WTC11 (cell line): ENCODE measurements around the gene BICDL1. TPM values are rescaled to one million over a fixed set of nuclear protein-coding genes. Genes with fewer than 3 reads are reported as not detected.

Experiments used
- ATAC-seq: fragments of 200-7000 bp; cut with Tn5 transposase; 2 replicates; pipeline ENCODE4 v1.10.0; 2021; ENCODE audit warnings: mild to moderate bottlenecking, moderate library complexity
- CTCF ChIA-PET: fragments of 300-600 bp; sonication (Branson Sonifier 250); formaldehyde crosslinking; loops from one replicate; lab custom pipeline; 2021; ENCODE audit warnings: antibody characterized with exemption; lab: Charles Lee
- POLR2A ChIA-PET: fragments of 350-600 bp; sonication (Branson Sonifier 250); formaldehyde crosslinking; loops from one replicate; lab custom pipeline; 2021; ENCODE audit warnings: antibody characterized with exemption; lab: Charles Lee
- DNase-seq: peaks from one replicate; pipeline ENCODE4 v3.0.0; 2021; ENCODE audit warnings: low spot score
- H3K27ac Mint-ChIP-seq: 2 replicates; pipeline ENCODE4 v1.8.0; 2021; ENCODE audit warnings: mixed read lengths
- H3K27me3 Mint-ChIP-seq: 2 replicates; pipeline ENCODE4 v1.8.0; 2021; ENCODE audit warnings: low read depth, mild to moderate bottlenecking, moderate library complexity, mixed read lengths
- H3K36me3 Mint-ChIP-seq: 2 replicates; pipeline ENCODE4 v1.8.0; 2021; ENCODE audit warnings: mixed read lengths
- H3K4me1 Mint-ChIP-seq: 2 replicates; pipeline ENCODE4 v1.8.0; 2022; ENCODE audit warnings: mixed read lengths
- H3K4me3 Mint-ChIP-seq: 2 replicates; pipeline ENCODE4 v1.8.0; 2021; ENCODE audit warnings: mild to moderate bottlenecking, moderate library complexity, mixed read lengths
- H3K9me3 Mint-ChIP-seq: 2 replicates; pipeline ENCODE4 v1.8.0; 2021; ENCODE audit warnings: mixed read lengths
- ATF1 ChIP-seq: sonication (generic); formaldehyde crosslinking; IDR thresholded peaks from 2 replicates; pipeline ENCODE4 v1.8.1; 2023; ENCODE audit warnings: mild to moderate bottlenecking, moderate library complexity, missing genetic modification reagents
- EMX1 ChIP-seq: fragments of 250-450 bp; sonication (Bioruptor Pico); IDR thresholded peaks from 2 replicates; pipeline ENCODE4 v1.8.0; 2021; ENCODE audit warnings: mild to moderate bottlenecking
- NFE2L1 ChIP-seq: sonication (generic); formaldehyde crosslinking; IDR thresholded peaks from 2 replicates; pipeline ENCODE4 v1.8.1; 2023; ENCODE audit warnings: missing genetic modification reagents
- OVOL2 ChIP-seq: fragments of 250-450 bp; sonication (Bioruptor Pico); IDR thresholded peaks from 2 replicates; pipeline ENCODE4 v1.9.0; 2021; ENCODE audit warnings: mild to moderate bottlenecking, borderline replicate concordance
- SOX15 ChIP-seq: fragments of 250-450 bp; sonication (Bioruptor Pico); IDR thresholded peaks from 2 replicates; pipeline ENCODE4 v1.9.0; 2021; ENCODE audit warnings: mild to moderate bottlenecking
- ZNF219 ChIP-seq: sonication (generic); formaldehyde crosslinking; IDR thresholded peaks from 2 replicates; pipeline ENCODE4 v1.8.0; 2023; ENCODE audit warnings: missing genetic modification reagents, mild to moderate bottlenecking, borderline replicate concordance
- total RNA-seq: library from RNA; stranded (reverse); gene quantifications from 3 replicates; pipeline ENCODE4 v1.2.3, GENCODE V29; 2021
- TF ChIP-seq, protein P1 (sequence below): fragments of 250-450 bp; sonication (Bioruptor Pico); IDR thresholded peaks from 2 replicates; pipeline ENCODE4 v1.9.0; 2021; ENCODE audit warnings: mild to moderate bottlenecking, borderline replicate concordance
- TF ChIP-seq, protein P2 (sequence below): sonication (generic); formaldehyde crosslinking; IDR thresholded peaks from 2 replicates; pipeline ENCODE4 v1.8.0; 2023; ENCODE audit warnings: missing genetic modification reagents, mild to moderate bottlenecking, borderline replicate concordance
- TF ChIP-seq, protein P3 (sequence below): sonication (generic); formaldehyde crosslinking; IDR thresholded peaks from 2 replicates; pipeline ENCODE4 v1.8.1; 2023; ENCODE audit warnings: mild to moderate bottlenecking, missing genetic modification reagents, borderline replicate concordance
- TF ChIP-seq, protein P4 (sequence below): fragments of 250-450 bp; sonication (Bioruptor Pico); IDR thresholded peaks from 2 replicates; pipeline ENCODE4 v1.9.0; 2021; ENCODE audit warnings: mild to moderate bottlenecking
- TF ChIP-seq, protein P5 (sequence below): sonication (generic); formaldehyde crosslinking; IDR thresholded peaks from 2 replicates; pipeline ENCODE4 v1.8.1; 2023; ENCODE audit warnings: mild to moderate bottlenecking, missing genetic modification reagents
- TF ChIP-seq, protein P6 (sequence below): sonication (generic); formaldehyde crosslinking; IDR thresholded peaks from 2 replicates; pipeline ENCODE4 v1.8.1; 2022; ENCODE audit warnings: missing genetic modification reagents, borderline replicate concordance

Gene BICDL1
- total RNA-seq, 1 experiment from 2014 or later: 23.1 TPM

DNA sequence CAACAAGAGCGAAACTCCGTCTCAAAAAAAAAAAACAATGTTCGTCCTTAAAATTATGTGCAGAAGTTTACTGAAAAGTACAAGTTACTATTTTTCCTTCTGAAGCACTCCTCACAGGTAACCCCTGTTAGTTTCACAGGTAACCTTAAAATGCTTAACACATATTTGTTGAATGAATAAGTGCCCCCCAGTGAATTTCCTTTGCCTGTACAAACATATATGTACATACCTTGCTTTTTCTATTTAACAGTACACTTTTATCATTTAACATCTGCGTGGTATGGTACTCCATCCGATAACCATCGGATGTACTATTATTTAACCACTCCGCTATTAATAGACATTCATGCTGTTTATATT, 128.9 kb downstream of the BICDL1 start (continued):
- no peak for TF ChIP-seq ATF1 (CRISPR knock-in tag)

DNA sequence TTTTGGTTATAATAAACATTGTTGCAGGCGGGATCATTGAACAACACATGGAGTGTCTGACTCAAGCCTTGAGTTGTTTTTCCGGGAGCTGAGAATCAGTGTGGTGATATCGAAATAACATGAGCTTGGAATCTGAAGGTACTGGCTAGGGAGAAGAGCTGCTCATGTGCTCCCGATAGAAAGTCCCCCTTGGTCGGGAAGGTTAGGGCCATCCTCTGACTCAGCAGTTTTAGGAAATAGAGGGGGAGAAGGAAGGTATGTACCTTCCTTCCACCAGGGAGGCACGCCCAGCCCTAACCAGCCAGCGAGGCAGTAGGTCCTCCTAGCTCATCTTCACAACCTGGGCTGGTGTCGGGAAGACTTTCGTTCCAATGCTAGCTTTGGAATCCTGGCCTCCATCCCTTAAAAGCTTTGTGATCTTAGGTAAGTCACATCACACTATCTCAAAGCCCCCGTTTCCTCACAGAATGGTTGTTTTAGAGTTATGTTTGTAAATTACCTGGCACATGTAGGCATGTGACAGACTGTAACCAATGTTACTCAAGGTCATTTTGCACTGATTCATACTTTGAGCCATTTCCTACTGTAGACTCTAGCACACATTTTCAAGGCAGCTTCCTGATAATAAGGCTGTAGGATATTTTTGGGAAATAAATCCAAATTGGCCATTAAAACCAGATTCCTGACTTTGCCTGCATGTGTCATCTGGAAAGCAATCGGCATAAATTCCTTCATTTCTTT, 129.5 kb downstream of the BICDL1 start:
- ChIA-PET CTCF (interaction anchor here (0.8 to 5.4 kb wide), 10 partner anchors 16 to 196 kb away, joined by 3 to 48 read pairs (median 5); partner anchors contain the start of genes BICDL1, RPLP0 and SIRT4), POLR2A (interaction anchor here (0.7 to 3.3 kb wide), 7 partner anchors 9 to 110 kb away, joined by 3 to 23 read pairs (median 7); partner anchors contain the start of gene RPLP0)
- peak; percentile 54 for DNase-seq
- Mint-ChIP-seq H3K27me3 (no peaks in the 10 kb centered on the region; the same call in 1 of the 2 replicates), H3K36me3 (peaks cover 4% of the 10 kb centered on the region), H3K4me3 (peak overlapping the region; percentile 82), H3K27ac (peak overlapping the region; percentile 54), H3K9me3 (no peaks in the 10 kb centered on the region), H3K4me1 (peaks cover 31% of the 10 kb centered on the region)
- peak; percentile 97 for TF ChIP-seq NFE2L1 (CRISPR knock-in tag)
- TF ChIP-seq, protein P1, sequence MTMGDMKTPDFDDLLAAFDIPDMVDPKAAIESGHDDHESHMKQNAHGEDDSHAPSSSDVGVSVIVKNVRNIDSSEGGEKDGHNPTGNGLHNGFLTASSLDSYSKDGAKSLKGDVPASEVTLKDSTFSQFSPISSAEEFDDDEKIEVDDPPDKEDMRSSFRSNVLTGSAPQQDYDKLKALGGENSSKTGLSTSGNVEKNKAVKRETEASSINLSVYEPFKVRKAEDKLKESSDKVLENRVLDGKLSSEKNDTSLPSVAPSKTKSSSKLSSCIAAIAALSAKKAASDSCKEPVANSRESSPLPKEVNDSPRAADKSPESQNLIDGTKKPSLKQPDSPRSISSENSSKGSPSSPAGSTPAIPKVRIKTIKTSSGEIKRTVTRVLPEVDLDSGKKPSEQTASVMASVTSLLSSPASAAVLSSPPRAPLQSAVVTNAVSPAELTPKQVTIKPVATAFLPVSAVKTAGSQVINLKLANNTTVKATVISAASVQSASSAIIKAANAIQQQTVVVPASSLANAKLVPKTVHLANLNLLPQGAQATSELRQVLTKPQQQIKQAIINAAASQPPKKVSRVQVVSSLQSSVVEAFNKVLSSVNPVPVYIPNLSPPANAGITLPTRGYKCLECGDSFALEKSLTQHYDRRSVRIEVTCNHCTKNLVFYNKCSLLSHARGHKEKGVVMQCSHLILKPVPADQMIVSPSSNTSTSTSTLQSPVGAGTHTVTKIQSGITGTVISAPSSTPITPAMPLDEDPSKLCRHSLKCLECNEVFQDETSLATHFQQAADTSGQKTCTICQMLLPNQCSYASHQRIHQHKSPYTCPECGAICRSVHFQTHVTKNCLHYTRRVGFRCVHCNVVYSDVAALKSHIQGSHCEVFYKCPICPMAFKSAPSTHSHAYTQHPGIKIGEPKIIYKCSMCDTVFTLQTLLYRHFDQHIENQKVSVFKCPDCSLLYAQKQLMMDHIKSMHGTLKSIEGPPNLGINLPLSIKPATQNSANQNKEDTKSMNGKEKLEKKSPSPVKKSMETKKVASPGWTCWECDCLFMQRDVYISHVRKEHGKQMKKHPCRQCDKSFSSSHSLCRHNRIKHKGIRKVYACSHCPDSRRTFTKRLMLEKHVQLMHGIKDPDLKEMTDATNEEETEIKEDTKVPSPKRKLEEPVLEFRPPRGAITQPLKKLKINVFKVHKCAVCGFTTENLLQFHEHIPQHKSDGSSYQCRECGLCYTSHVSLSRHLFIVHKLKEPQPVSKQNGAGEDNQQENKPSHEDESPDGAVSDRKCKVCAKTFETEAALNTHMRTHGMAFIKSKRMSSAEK (CRISPR knock-in tag): peak; percentile 59; the same call in 1 of the 2 replicates
- TF ChIP-seq SOX15 (CRISPR knock-in tag): no peak
- ATAC-seq: peak; percentile 38

DNA sequence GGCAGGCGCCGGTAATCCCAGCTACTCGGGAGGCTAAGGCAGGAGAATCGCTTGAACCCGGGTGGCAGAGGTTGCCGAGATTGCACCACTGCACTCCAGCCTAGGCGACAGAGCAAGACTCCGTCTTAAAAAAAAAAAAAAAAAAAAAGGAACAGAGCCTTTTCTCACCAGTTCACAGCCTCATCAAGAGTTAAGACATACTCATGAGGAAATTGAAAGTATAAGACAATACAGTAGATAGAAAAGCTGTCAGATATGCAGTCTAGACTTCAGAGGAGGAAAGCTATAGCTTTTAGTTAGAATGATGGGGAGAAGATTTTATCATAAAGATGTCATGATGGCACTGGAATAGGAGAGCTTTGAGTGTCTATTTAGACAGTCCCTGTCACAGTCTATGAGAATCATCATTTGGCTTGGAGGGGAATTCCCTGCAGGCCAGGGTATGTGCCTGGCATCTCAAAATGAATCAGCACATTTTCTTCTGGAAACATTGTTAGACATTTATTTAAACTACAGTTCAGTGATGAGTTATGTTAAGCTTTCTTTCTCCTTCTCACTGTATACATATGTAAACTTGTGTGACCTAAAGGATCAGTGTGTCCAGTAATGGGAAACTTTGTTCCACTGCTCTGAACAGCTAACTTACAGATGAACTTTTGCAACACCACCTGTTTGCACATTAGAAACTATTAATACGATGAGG, 130.4 kb downstream of the BICDL1 start:
- Mint-ChIP-seq H3K9me3 (no peaks in the 10 kb centered on the region), H3K27me3 (no peaks in the 10 kb centered on the region; the same call in 1 of the 2 replicates), H3K4me1 (peaks cover 32% of the 10 kb centered on the region), H3K27ac (peak overlapping the region; percentile 58), H3K36me3 (peaks cover 1% of the 10 kb centered on the region), H3K4me3 (no peak overlapping the region)
- ATAC-seq (no peak), DNase-seq (no peak)
- ChIA-PET CTCF (interaction anchor here (0.7 to 5.4 kb wide), 4 partner anchors 8 to 131 kb away, joined by 3 to 48 read pairs (median 4); partner anchors contain the start of gene BICDL1), POLR2A (interaction anchor here (0.7 kb wide), 1 partner anchor 13 kb away, joined by 7 read pairs; no protein-coding TSS in a partner anchor)
- TF ChIP-seq, protein P2, sequence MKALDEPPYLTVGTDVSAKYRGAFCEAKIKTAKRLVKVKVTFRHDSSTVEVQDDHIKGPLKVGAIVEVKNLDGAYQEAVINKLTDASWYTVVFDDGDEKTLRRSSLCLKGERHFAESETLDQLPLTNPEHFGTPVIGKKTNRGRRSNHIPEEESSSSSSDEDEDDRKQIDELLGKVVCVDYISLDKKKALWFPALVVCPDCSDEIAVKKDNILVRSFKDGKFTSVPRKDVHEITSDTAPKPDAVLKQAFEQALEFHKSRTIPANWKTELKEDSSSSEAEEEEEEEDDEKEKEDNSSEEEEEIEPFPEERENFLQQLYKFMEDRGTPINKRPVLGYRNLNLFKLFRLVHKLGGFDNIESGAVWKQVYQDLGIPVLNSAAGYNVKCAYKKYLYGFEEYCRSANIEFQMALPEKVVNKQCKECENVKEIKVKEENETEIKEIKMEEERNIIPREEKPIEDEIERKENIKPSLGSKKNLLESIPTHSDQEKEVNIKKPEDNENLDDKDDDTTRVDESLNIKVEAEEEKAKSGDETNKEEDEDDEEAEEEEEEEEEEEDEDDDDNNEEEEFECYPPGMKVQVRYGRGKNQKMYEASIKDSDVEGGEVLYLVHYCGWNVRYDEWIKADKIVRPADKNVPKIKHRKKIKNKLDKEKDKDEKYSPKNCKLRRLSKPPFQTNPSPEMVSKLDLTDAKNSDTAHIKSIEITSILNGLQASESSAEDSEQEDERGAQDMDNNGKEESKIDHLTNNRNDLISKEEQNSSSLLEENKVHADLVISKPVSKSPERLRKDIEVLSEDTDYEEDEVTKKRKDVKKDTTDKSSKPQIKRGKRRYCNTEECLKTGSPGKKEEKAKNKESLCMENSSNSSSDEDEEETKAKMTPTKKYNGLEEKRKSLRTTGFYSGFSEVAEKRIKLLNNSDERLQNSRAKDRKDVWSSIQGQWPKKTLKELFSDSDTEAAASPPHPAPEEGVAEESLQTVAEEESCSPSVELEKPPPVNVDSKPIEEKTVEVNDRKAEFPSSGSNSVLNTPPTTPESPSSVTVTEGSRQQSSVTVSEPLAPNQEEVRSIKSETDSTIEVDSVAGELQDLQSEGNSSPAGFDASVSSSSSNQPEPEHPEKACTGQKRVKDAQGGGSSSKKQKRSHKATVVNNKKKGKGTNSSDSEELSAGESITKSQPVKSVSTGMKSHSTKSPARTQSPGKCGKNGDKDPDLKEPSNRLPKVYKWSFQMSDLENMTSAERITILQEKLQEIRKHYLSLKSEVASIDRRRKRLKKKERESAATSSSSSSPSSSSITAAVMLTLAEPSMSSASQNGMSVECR (CRISPR knock-in tag): no peak
- TF ChIP-seq, protein P3, sequence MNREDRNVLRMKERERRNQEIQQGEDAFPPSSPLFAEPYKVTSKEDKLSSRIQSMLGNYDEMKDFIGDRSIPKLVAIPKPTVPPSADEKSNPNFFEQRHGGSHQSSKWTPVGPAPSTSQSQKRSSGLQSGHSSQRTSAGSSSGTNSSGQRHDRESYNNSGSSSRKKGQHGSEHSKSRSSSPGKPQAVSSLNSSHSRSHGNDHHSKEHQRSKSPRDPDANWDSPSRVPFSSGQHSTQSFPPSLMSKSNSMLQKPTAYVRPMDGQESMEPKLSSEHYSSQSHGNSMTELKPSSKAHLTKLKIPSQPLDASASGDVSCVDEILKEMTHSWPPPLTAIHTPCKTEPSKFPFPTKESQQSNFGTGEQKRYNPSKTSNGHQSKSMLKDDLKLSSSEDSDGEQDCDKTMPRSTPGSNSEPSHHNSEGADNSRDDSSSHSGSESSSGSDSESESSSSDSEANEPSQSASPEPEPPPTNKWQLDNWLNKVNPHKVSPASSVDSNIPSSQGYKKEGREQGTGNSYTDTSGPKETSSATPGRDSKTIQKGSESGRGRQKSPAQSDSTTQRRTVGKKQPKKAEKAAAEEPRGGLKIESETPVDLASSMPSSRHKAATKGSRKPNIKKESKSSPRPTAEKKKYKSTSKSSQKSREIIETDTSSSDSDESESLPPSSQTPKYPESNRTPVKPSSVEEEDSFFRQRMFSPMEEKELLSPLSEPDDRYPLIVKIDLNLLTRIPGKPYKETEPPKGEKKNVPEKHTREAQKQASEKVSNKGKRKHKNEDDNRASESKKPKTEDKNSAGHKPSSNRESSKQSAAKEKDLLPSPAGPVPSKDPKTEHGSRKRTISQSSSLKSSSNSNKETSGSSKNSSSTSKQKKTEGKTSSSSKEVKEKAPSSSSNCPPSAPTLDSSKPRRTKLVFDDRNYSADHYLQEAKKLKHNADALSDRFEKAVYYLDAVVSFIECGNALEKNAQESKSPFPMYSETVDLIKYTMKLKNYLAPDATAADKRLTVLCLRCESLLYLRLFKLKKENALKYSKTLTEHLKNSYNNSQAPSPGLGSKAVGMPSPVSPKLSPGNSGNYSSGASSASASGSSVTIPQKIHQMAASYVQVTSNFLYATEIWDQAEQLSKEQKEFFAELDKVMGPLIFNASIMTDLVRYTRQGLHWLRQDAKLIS (CRISPR knock-in tag): no peak
- TF ChIP-seq, protein P4, sequence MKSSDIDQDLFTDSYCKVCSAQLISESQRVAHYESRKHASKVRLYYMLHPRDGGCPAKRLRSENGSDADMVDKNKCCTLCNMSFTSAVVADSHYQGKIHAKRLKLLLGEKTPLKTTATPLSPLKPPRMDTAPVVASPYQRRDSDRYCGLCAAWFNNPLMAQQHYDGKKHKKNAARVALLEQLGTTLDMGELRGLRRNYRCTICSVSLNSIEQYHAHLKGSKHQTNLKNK: no peak
- TF ChIP-seq ZNF219 (CRISPR knock-in tag): no peak
- TF ChIP-seq, protein P5, sequence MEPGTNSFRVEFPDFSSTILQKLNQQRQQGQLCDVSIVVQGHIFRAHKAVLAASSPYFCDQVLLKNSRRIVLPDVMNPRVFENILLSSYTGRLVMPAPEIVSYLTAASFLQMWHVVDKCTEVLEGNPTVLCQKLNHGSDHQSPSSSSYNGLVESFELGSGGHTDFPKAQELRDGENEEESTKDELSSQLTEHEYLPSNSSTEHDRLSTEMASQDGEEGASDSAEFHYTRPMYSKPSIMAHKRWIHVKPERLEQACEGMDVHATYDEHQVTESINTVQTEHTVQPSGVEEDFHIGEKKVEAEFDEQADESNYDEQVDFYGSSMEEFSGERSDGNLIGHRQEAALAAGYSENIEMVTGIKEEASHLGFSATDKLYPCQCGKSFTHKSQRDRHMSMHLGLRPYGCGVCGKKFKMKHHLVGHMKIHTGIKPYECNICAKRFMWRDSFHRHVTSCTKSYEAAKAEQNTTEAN (CRISPR knock-in tag): no peak
- no peak for TF ChIP-seq EMX1 (CRISPR knock-in tag)
- TF ChIP-seq, protein P6, sequence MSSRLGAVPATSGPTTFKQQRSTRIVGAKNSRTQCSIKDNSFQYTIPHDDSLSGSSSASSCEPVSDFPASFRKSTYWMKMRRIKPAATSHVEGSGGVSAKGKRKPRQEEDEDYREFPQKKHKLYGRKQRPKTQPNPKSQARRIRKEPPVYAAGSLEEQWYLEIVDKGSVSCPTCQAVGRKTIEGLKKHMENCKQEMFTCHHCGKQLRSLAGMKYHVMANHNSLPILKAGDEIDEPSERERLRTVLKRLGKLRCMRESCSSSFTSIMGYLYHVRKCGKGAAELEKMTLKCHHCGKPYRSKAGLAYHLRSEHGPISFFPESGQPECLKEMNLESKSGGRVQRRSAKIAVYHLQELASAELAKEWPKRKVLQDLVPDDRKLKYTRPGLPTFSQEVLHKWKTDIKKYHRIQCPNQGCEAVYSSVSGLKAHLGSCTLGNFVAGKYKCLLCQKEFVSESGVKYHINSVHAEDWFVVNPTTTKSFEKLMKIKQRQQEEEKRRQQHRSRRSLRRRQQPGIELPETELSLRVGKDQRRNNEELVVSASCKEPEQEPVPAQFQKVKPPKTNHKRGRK (CRISPR knock-in tag): no peak
- TF ChIP-seq OVOL2: no peak
